SK-N-SH treated with all-trans-retinoic acid at 6 μM for 48 hours (cell line): ENCODE data around the gene CPNE2.

Experiments
- ATAC-seq: fragments of 200-7000 bp; cut with Tn5 transposase; 3 replicates; pipeline ENCODE4 v1.9.1; 2020; ENCODE audit warnings: mild to moderate bottlenecking, moderate library complexity
- ARNTL ChIP-seq: fragments of 450-650 bp; formaldehyde crosslinking; IDR thresholded peaks from 2 replicates; pipeline ENCODE4 v1.5.0; 2020; ENCODE audit warnings: low read depth, mild to moderate bottlenecking, moderate library complexity, borderline replicate concordance
- BACH2 ChIP-seq: fragments of 250-450 bp; sonication (Bioruptor Pico); IDR thresholded peaks from 2 replicates; pipeline ENCODE4 v1.9.0; 2021; ENCODE audit warnings: mild to moderate bottlenecking, borderline replicate concordance
- CREB5 ChIP-seq: fragments of 250-450 bp; sonication (Bioruptor Pico); IDR thresholded peaks from 2 replicates; pipeline ENCODE4 v1.5.1; 2020; ENCODE audit warnings: low read depth, mild to moderate bottlenecking, moderate library complexity
- CSDC2 ChIP-seq: fragments of 250-450 bp; sonication (Bioruptor Pico); IDR thresholded peaks from 2 replicates; pipeline ENCODE4 v1.5.0; 2020; ENCODE audit warnings: mild to moderate bottlenecking, moderate library complexity
- CSRNP3 ChIP-seq: fragments of 250-450 bp; sonication (Bioruptor Pico); IDR thresholded peaks from 2 replicates; pipeline ENCODE4 v1.5.1; 2021; ENCODE audit warnings: mild to moderate bottlenecking, moderate library complexity
- ESRRG ChIP-seq: fragments of 250-450 bp; sonication (Bioruptor Pico); IDR thresholded peaks from 2 replicates; pipeline ENCODE4 v1.6.1; 2021; ENCODE audit warnings: mild to moderate bottlenecking
- GLIS3 ChIP-seq: fragments of 250-450 bp; sonication (Bioruptor Pico); IDR thresholded peaks from 2 replicates; pipeline ENCODE4 v1.5.0; 2020; ENCODE audit warnings: mild to moderate bottlenecking, moderate library complexity
- ISL1 ChIP-seq: fragments of 250-450 bp; sonication (Bioruptor Pico); IDR thresholded peaks from 2 replicates; pipeline ENCODE4 v2.1.2; 2022; ENCODE audit warnings: mild to moderate bottlenecking, moderate library complexity
- OSR1 ChIP-seq: fragments of 250-450 bp; sonication (Bioruptor Pico); IDR thresholded peaks from 2 replicates; pipeline ENCODE4 v1.8.0; 2022; ENCODE audit warnings: moderate library complexity, mild to moderate bottlenecking, inconsistent platforms
- PATZ1 ChIP-seq: fragments of 250-450 bp; sonication (Bioruptor Pico); IDR thresholded peaks from 2 replicates; pipeline ENCODE4 v1.8.0; 2020; ENCODE audit warnings: mild to moderate bottlenecking, moderate library complexity, borderline replicate concordance
- POU6F1 ChIP-seq: fragments of 250-450 bp; sonication (Bioruptor Pico); IDR thresholded peaks from 2 replicates; pipeline ENCODE4 v1.8.0; 2021; ENCODE audit warnings: low read depth, mild to moderate bottlenecking, moderate library complexity, borderline replicate concordance
- PPARA ChIP-seq: fragments of 250-450 bp; sonication (Bioruptor Pico); IDR thresholded peaks from 2 replicates; pipeline ENCODE4 v1.5.0; 2020; ENCODE audit warnings: mild to moderate bottlenecking, borderline replicate concordance
- RARB ChIP-seq: fragments of 250-450 bp; sonication (Bioruptor Pico); IDR thresholded peaks from 2 replicates; pipeline ENCODE4 v1.8.0; 2021; ENCODE audit warnings: mild to moderate bottlenecking, moderate library complexity
- SNAI2 ChIP-seq: fragments of 250-450 bp; sonication (Bioruptor Pico); IDR thresholded peaks from 2 replicates; pipeline ENCODE4 v1.5.0; 2020; ENCODE audit warnings: mild to moderate bottlenecking, moderate library complexity
- TCF4 ChIP-seq: fragments of 250-450 bp; sonication (Bioruptor Pico); IDR thresholded peaks from 2 replicates; pipeline ENCODE4 v1.8.0; 2021; ENCODE audit warnings: mild to moderate bottlenecking, moderate library complexity, borderline replicate concordance
- TOX ChIP-seq: fragments of 250-450 bp; sonication (Bioruptor Pico); IDR thresholded peaks from 2 replicates; pipeline ENCODE4 v1.8.0; 2021; ENCODE audit warnings: mild to moderate bottlenecking, moderate library complexity, borderline replicate concordance
- TSHZ2 ChIP-seq: fragments of 250-450 bp; sonication (Bioruptor Pico); IDR thresholded peaks from 2 replicates; pipeline ENCODE4 v1.5.0; 2020; ENCODE audit warnings: mild to moderate bottlenecking, moderate library complexity
- ZC3H10 ChIP-seq: fragments of 250-450 bp; sonication (Bioruptor Pico); IDR thresholded peaks from 2 replicates; pipeline ENCODE4 v1.5.1; 2021; ENCODE audit warnings: mild to moderate bottlenecking, moderate library complexity
- ZFP3 ChIP-seq: fragments of 250-450 bp; sonication (Bioruptor Pico); IDR thresholded peaks from 2 replicates; pipeline ENCODE4 v1.5.0; 2020; ENCODE audit warnings: mild to moderate bottlenecking, moderate library complexity
- ZFP30 ChIP-seq: fragments of 450-650 bp; formaldehyde crosslinking; IDR thresholded peaks from 2 replicates; pipeline ENCODE4 v1.5.0; 2022; ENCODE audit warnings: mild to moderate bottlenecking, moderate library complexity
- ZNF565 ChIP-seq: fragments of 450-650 bp; formaldehyde crosslinking; conservative IDR thresholded peaks from 2 replicates; pipeline ENCODE4 v1.5.0; 2020; ENCODE audit warnings: low read depth, mild to moderate bottlenecking, moderate library complexity
- ZNF70 ChIP-seq: fragments of 450-650 bp; formaldehyde crosslinking; IDR thresholded peaks from 2 replicates; pipeline ENCODE4 v1.5.0; 2020; ENCODE audit warnings: mild to moderate bottlenecking, moderate library complexity
- ZNF8 ChIP-seq: fragments of 450-650 bp; formaldehyde crosslinking; IDR thresholded peaks from 2 replicates; pipeline ENCODE4 v1.5.0; 2020; ENCODE audit warnings: mild to moderate bottlenecking, moderate library complexity

CPNE2 gene

GRCh38 chr16:57128771-57129389 is 36.5 kb downstream of the CPNE2 start:
- ATAC-seq = no peak
- no peak for TF ChIP-seq CREB5 (CRISPR knock-in tag)
- no peak for TF ChIP-seq POU6F1 (CRISPR knock-in tag)
- TF ChIP-seq TCF4 (CRISPR knock-in tag) = no peak
- no peak for TF ChIP-seq PPARA (CRISPR knock-in tag)
- no peak for TF ChIP-seq CSRNP3 (CRISPR knock-in tag)
- no peak for TF ChIP-seq OSR1 (CRISPR knock-in tag)
- TF ChIP-seq BACH2 (CRISPR knock-in tag) = no peak
- TF ChIP-seq GLIS3 (CRISPR knock-in tag) = no peak
- TF ChIP-seq CSDC2 (CRISPR knock-in tag) = no peak
- no peak for TF ChIP-seq ZFP3 (CRISPR knock-in tag)
- TF ChIP-seq ZNF8 (CRISPR knock-in tag) = no peak
- no peak for TF ChIP-seq ARNTL (CRISPR knock-in tag)
- no peak for TF ChIP-seq TSHZ2
- no peak for TF ChIP-seq ZC3H10 (CRISPR knock-in tag)
- no peak for TF ChIP-seq ISL1 (CRISPR knock-in tag)
- TF ChIP-seq RARB (CRISPR knock-in tag) = no peak
- no peak for TF ChIP-seq ESRRG (CRISPR knock-in tag)

- no peak for ATAC-seq
- TF ChIP-seq GLIS3 (CRISPR knock-in tag) (no peak), ZNF565 (CRISPR knock-in tag) (no peak), ARNTL (CRISPR knock-in tag) (no peak), RARB (CRISPR knock-in tag) (no peak), ZFP30 (CRISPR knock-in tag) (no peak), TOX (no peak), ZC3H10 (CRISPR knock-in tag) (no peak), CSRNP3 (CRISPR knock-in tag) (no peak), ZFP3 (CRISPR knock-in tag) (no peak), ISL1 (CRISPR knock-in tag) (no peak), PATZ1 (CRISPR knock-in tag) (no peak), PPARA (CRISPR knock-in tag) (no peak), ZNF70 (CRISPR knock-in tag) (no peak), ZNF8 (CRISPR knock-in tag) (no peak), CREB5 (CRISPR knock-in tag) (no peak), ESRRG (CRISPR knock-in tag) (no peak), BACH2 (CRISPR knock-in tag) (no peak), POU6F1 (CRISPR knock-in tag) (no peak), TCF4 (CRISPR knock-in tag) (no peak), SNAI2 (CRISPR knock-in tag) (no peak)
- TF ChIP-seq, all 23 proteins: peak for 0
Observed at GRCh38 chr16:57130950-57131321, 38.6 kb downstream of the CPNE2 start.
